ENCODE results near the gene SLC16A12.

The SLC16A12 gene, protein sequence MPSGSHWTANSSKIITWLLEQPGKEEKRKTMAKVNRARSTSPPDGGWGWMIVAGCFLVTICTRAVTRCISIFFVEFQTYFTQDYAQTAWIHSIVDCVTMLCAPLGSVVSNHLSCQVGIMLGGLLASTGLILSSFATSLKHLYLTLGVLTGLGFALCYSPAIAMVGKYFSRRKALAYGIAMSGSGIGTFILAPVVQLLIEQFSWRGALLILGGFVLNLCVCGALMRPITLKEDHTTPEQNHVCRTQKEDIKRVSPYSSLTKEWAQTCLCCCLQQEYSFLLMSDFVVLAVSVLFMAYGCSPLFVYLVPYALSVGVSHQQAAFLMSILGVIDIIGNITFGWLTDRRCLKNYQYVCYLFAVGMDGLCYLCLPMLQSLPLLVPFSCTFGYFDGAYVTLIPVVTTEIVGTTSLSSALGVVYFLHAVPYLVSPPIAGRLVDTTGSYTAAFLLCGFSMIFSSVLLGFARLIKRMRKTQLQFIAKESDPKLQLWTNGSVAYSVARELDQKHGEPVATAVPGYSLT

DNA sequence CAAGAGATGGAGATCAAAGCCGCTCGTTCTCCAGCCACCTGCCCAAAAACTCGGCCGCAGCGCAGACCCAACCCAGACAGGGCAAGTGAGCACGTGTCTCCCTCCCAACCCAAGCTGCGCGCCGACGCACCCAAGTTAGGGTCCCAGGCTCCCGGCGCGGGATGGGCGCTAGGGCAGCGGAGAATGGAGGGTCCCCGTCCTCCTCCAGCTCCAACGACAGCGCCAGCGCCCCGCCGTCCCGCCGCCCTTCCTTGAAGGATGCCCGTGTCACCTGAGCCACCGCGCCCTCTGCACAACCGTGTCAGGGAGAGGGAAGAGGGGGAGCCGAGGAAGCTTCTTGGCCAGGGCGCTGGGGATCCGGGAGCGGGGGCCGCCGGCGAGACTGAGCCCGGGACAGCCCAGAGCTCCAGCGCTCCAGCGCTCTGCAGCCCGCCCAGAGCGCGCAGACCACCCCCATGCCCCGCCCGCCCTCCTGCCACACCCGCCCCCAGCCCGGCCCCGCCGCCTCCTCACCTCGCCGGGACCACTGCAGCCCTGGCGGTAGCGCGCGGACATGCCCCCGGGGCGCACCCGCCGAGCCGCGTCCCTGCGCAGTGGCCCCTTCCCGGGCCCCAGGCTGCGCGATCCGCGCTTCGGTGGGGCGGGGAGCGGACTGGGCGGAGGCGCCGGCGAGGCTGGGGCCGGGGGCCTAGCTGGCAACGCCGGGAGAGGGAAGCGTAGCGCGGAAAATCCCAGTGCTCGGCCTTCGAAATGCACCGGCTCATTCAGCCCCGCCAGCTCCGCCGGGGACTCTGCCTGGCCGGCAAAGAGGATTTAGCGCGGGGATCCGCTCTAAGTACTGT, at the start of gene SLC16A12:
TSS of gene SLC16A12 (minus strand) at position 424 of the 842 bp plus-strand sequence. CDS start 73,016 bp downstream, outside the sequence.
- FAIRE-seq, result no peak

DNA sequence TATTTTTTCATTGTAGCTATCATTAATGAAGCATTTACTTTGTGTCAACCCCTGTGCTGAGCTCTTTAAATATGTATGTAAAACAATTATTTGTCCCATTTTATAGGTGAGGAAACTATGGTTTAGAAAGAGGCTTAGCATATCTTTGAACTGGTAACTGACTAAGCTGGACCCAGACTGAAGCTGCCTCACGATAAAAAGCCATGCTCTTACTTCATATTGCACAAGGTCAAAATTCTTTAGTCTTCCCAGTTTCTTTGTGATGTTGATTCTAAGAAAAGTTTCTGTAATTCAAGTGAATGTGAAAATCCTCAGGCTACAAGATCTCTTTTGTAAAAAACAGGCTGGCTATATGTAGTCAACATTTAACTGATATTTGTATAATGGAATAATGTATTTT, 46.6 kb upstream of the SLC16A12 start:
- FAIRE-seq, result no peak

DNA sequence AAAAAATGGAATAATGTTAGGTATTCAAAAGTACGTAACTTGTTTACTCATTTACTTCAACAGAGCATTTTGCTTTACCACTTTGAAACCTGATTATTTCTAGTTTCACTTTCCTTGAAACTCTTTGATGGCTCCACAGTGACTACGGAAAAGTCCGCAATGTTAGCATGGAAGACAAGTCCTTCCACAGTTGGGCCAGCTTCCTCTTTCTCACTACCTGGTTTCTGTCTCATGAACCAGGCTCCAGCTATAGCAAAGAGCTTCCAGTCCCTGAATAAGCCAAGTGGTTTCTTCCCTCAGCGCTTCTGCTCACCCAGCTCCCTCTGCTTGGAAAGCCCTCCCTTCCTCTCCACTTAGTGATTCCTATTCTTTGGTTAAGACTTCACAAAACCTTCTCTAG, 44.8 kb upstream of the SLC16A12 start:
- FAIRE-seq, result no peak

DNA sequence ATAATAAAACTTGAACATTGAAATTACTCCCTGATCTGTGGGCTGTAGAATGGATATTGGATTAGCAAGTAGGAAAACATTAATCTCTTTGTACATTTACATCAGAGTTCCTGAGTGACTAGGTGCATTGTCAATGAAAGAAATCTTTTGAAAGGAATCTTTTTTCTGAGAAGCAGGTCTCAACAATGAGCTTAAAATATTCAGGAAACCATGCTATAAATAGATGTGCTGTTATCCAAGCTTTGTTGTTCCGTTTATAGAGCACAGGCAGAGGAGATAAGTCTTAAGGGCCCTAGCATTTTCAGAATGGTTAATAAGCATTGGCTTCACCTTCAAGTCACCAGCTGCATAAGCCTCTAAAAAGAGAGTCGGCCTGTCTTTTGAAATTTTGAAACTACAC, 41.3 kb upstream of the SLC16A12 start:
- FAIRE-seq, result no peak

DNA sequence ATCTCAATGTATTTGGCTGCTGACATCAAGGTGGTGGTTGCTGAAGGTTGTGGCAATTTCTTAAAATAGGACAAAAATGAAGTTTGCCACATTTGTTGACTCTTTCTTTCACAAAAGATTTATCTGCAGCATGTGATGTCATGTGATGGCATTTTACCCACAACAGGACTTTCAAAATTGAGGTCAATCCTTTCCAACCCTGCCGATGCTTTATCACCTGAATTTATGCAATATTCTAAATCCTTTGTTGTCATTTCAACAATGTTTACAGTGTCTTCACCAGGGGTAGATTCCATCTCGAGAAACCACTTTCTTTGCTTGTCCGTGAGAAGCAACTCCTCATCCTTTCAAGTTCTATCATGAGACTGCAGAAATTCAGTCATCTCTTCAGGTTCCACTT, 40.6 kb upstream of the SLC16A12 start:
- FAIRE-seq, result no peak

DNA sequence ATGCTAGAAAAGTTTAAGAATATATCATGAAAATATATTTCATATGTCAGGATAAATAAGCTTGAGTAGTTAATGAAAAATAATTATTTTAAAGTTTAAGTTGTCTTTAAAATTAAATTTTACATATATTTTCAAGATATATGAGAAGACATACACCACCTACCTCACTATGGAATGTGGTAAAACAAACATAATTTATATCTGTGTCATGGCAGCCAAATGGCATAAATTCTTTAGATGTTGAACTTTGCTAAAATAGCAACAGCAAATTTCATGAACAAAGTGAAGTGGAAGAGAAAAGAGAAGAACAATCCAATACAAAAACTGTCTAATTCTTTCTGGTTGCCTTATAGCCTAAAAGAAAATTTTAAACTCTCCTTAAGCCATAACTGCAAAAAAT, 39.6 kb upstream of the SLC16A12 start:
- FAIRE-seq, result peak; percentile 49

DNA sequence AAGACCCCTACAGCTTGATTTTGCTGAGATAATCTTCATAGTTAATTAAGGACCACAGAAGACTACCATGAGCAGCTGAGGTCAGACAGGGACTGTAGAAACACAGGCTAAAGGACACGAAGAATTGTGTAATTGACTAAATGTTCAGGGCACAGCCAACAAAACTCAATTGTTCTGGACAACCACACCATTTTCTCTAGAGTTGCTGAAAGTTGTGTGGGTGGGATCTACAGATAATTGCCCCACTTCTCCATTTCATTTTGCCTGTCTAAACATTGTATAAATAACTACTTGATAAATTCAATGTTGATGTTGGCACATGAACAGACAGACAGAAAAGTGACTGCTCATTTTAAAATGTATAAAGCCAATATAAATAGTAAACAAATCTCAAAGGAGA, 39.0 kb upstream of the SLC16A12 start:
- no peak for FAIRE-seq

DNA sequence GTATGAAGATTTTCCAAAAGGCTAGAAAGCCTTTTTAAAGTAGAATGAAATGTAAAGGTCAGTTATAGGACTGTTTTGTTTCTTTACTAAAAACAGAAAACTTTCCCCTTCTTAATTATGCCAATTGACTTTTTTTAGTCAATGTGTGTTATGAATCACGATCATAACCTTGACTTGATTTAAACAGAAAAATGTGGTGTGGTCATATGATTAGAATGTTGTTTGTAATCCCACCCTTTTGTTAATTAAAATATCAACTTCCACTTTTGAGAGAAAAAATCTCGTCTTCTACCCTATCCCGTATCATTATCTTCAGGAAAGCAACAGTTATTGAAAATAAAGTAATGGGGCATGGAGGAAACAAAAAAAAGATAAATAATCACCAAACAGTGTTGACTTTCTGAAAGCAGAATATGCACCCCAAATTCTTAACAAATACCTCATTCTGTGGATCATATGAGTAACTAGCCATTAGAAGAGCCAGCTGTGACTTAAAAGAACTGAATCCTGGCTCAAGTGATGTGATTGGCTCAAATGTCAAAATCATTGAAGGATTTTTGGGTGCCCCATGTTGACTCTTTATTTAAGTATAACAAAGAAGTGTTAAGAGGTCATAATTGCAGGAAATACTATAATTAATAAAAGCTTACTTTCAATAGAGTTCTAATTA, 32.3 kb upstream of the SLC16A12 start:
- FAIRE-seq, result peak; percentile 5

DNA sequence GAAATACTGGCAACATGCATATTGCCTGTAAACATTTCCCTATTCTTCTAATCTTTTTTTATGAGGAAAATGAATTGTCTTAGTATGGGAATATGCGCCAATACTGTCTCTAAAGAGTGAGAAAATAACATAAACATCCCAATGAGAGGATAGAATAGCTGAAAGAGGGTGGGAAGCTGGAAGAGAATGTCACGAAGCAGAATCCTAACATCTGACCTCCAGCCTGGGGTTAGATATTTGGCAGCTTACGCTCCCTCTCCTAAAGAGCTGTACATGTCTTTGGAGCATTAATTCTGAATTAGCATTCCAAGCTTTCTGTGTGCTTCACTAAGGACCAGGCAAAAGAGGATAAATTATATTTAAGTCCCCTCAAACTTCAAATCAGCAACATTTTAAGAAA, 31.6 kb upstream of the SLC16A12 start:
- FAIRE-seq, result no peak

DNA sequence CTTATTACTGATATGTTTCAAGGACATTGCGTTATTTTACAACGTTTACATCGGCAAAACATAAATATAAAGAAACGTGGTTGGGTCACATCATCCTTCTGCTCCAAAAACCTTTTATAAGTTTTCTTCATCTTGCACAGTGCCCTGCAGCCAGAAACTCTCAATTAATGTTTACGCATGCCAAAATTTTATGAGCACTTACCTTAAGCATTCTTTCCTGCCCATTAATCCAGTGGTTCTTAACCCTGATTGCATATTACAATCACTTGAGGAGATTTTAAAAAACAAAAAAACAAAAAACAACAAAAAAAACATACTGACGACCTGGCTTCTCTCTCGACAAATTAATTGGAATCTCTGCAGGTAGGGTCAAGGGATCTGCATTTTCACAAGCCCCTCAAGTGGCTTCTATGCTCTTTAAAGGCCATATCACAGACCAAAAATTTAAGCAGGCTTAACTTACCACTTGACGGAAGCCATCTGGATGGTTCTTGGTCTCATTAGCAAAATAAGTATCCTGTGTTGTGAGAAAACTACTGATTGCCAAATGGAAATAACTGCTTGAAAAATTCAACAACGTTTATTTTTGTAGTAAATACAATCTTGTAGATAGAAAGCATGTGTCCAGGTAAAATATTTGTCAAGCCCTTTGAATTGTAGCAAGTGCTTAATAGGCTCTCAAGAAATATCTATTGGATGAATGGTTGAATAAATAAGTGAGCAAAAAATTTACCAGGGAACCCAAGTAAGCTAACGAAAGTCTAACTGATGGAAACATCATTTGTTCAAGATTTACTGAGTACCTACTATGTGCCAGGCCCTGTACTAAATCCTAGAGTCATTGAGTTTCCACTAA, 30.9 kb upstream of the SLC16A12 start:
- no peak for FAIRE-seq

DNA sequence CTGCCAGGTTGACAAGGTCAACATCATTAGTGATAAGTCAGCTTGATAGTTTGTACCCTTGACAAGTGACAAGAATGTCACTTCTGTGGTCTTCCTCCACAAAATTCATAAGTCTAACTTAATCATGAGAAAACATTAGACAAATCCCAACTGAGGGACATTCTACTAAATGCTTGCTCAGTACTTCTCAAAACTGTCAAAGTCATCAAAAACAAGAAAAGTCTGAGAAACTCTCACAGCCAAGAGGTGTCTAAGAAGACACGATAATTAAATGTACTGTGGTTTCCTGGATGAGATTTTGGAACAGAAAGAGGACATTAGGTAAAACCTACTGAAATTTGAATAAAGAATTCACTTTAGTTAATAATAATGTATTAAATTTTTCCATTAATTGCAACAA, 29.8 kb upstream of the SLC16A12 start:
- FAIRE-seq, result no peak

DNA sequence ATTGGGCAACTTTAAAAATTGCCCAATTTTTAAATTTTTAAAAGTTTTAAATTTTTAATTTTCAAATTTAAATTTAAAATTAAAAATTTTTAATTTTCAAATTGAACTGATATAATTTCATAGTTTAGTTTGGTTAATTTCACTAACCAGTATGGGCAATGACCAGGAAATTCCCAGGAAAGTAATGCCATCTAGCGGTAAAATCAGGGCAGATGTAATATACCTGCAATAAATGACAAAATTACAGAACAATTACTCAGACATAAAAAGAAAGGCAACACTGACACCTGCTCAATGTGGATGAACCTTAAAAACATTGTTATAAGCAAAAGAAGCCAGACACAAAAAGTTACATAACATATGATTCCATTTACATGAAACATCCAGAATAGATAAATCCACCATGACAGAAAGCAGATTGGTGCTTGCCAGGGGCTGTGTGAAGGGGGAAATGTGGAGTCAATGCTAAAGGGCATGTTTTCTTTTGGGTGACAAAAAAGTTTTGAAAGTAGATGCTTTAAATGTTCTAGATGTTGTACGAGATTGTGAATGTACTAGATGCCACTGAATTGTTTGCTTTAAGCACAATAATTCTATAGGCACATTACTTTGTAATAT, 28.6 kb upstream of the SLC16A12 start:
- FAIRE-seq, result peak; percentile 100

DNA sequence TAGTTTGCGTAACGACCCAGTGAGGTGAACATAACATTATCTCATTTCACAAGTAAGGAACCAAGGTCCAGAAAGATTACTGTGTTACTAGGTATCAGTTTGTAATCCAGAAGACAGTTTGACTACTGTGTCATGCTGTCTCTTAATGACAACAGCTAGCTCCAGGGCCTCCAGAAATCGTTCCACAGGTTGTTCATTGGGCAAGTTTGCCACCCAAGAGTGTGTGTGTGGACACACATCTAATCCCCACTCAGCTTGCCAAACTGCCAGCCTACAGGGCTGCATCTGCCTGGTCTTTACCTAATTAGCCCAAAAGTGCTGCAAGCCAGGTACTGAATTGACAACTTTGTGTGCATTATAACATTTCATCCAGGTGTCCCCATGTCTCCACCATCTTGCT, 27.9 kb upstream of the SLC16A12 start:
- FAIRE-seq, result no peak

DNA sequence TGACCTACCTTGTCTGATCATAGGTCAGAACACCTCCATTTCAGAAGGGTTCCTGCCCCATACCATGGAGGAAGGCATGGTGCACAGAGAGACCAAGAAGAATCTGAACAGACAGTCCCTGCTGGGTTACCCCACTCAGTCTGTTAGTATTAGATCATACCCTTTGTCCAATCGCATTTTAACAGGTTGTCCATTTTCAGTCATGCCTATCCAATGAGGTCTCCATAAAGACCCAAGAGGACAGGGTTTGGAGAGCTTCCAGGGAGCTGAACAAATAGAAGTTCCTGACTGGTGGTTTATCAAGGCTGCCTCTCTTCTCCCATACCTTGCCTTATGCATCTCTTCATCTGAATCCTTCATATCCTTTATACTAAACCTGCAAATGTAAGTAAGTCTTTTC, 21.2 kb upstream of the SLC16A12 start:
- FAIRE-seq, result no peak

DNA sequence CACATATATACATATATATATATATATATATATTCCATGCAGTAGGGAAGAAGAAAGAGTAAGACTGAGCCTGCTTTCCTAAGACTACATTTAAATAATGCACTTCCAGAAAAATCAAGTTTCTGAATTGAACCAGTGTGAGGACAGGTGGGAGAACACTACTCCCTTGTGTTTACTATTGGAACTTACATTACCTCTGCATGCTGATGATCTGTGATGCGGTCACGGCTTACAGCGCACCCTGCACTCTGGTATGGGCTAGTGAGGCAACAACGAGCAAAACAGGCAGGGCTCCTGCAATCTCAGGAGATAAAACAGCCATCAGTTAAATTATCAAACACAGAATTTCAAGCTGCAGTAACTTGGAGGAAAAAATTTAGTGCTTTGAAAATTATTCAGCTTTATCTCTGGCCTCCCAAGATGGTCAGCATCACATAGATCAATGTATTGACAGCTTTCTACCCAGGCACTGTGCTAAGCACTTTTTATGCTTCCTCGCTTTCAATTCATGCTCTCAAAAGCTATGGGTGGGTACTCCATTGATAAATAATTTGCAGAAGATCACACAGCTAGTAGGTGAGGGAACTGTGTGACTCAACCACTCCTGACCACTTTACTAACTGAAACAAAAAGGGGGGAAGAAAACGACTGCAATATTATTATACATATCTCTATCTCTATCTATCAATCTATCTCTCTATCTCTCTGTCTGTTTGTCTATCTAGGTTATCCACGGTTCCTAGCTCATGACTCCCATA, 20.5 kb upstream of the SLC16A12 start:
- FAIRE-seq, result no peak

DNA sequence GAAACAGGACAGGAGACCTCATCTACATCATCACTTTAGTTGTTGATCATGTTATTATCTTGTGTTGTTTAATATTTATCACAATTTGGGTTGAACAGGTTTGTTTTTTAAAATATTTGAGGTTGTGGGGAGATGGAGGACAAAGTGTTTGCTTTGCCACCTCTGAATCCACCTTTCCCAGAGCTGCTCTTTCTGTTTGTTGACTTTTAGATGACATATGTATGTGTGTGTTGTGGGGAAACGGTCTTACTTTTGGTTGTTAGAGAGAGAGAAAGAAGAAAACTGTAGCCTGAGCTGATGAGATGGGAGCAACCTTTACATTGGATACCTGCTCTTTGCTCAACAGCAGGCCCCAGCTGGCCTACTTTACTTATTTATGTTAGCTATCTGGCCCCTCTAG, 19.0 kb upstream of the SLC16A12 start:
- peak; percentile 94 for FAIRE-seq

DNA sequence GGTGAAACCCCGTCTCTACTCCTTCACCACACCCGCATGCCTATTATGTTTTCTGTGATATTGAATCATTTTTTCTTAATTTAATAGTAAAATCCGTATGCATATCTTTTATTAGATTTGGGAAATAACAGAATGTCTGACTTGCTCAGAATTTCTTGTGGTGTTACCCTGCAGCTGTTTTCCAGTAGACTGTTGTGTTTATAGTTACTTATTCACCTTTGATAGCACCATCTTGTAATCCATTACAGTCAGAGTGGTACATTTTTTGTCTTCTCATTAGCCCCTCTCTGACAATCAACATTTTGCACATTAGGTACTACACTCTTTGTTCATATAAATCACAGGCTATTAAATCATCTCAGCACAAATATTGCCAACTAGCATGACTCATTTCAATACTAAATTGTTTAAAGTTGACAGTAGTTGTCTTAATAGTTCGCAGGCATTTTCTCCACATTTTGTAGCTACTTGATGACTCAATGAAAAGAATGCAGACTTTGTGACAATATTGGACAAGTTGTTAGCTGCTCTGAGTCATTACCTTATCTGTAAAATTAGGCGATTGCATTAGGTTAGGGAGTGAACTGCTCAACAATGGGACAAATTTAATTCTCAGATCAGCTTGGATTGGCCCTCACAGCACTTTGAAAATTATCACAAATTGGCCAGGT, 17.8 kb upstream of the SLC16A12 start:
- FAIRE-seq, result peak; percentile 91

DNA sequence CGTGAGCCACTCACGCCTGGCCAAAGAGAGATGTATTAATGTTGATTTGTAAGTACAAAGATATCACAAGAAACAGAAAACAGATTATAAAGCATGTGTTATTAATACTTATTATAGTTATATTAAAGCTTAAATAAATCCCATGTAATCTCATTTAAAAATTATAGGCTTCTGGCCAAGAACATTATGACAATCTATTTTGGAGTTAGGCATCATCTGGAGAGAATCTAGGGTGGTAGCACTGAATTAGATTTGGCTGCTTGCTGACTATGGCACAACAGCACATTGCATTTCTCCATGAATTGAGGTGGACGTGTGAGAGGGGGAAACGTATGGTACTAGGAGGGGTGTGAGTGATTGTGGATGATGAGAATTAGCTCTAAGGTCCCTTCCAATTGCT, 16.8 kb upstream of the SLC16A12 start:
- FAIRE-seq, result no peak

DNA sequence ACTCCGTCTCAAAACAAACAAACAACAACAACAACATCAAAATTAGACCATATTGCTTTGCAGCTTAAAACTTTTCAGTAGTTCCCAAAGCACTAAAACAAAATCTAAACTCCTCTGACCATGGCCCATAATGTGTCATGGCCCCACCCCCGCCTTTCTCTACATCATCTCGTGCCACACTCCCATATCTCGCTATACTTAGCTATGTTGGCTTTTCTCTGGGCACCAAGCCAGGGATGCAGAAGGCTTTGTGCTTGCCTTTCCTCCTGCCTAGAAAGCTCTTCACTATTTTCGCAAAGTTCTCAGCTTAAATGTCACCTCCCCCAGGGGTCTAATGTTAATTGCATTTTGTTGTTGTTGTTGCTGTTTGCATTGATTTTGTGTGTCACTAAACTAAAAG, 15.1 kb upstream of the SLC16A12 start:
- no peak for FAIRE-seq

DNA sequence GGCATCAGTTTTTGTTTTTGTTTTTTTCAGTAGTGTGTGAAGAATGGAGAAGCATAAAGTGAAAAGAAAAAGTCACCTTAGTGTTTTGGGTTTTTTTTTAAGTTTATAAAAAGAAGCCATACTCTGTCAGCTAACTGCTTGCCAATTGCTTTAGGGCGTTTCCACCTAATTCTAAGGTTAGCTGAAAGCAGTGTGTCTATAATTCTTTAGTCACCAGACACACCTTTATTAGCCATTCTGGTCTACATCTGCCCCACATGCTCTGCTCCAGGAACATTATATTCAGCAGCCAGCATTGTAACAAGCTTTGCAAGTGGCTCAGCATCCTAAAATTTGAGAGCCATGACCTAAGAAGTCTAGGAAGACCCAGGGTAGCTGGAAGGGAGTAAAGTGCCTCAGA, 14.1 kb upstream of the SLC16A12 start:
- no peak for FAIRE-seq

DNA sequence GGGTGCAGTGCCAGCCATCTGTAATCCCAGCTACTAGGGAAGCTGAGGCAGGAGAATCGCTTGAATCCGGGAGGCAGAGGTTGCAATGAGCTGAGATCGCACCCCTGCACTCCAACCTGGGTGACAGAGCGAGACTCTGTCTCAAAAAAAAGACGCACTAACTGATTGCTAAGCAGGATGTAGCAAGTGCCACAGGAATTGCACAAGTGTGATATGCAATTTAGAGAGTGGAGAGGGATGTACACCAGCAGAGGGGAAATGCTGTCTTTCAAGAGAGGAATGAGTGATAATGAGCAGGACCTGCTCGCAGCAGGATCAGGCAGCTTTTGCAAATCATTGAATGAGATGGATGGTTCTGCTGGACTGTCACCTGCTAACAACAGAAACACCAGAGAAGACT, 13.3 kb upstream of the SLC16A12 start:
- FAIRE-seq, result no peak
